ENCODE measurements around the gene TUBAL3.

- no peak for TF ChIP-seq CTCF (IDR thresholded peaks at IDR 0.05; ENCODE audit: low read depth, low read length)
- no peak for TF ChIP-seq EZH2phosphoT487 (IDR thresholded peaks at IDR 0.05; ENCODE audit: low read depth)
Measured at GRCh38 chr10:5354068-5354467, 50.6 kb downstream of the TUBAL3 start.
